ENCODE results near the gene CDC42BPA. TPM values are rescaled to one million over a fixed set of nuclear protein-coding genes. Genes with fewer than 3 reads are reported as not detected.
"Not testable (repeated sequence)": the region's sequence is repeated elsewhere in the genome, so short reads cannot be mapped to it uniquely, and the experiment has no call there.

CDC42BPA gene
- total RNA-seq, 2 donors from 2014 or later = 30.0 to 34.3 TPM

- H3K9ac ChIP-seq (ENCODE audit: extremely low read depth, low read length, poor library complexity, severe bottlenecking) = no peak overlapping the region
- no peak overlapping the region for H3K4me3 Mint-ChIP-seq
- H3K27ac ChIP-seq (ENCODE audit: low read depth, low read length) = no peak overlapping the region
- peaks cover 10% of the 10 kb centered on the region for H3K36me3 Mint-ChIP-seq (ENCODE audit: low read depth)
- no peak overlapping the region for H3K4me3 ChIP-seq (ENCODE audit: low read length)
- no peak for TF ChIP-seq CTCF (conservative IDR thresholded peaks at IDR 0.05)
- 92 to 100% methylated on average over 3 to 6 of the region's 6 CpGs for WGBS, 2 experiments (ENCODE audit: insufficient coverage in 1 of 2, insufficient read length in 1 of 2)
- no peak overlapping the region for H3K27ac Mint-ChIP-seq
- no peaks in the 10 kb centered on the region for H3K9me3 Mint-ChIP-seq
- H3K36me3 ChIP-seq (ENCODE audit: control insufficient read depth, insufficient read depth, low read length) = peaks cover 22% of the 10 kb centered on the region
- no peaks in the 10 kb centered on the region for H3K4me1 ChIP-seq (ENCODE audit: control insufficient read depth, insufficient read depth, low read length)
- no peaks in the 10 kb centered on the region for H3K9me3 ChIP-seq (ENCODE audit: control insufficient read depth, low read length)
- DNase-seq = no peak
- H3K27me3 Mint-ChIP-seq (ENCODE audit: insufficient read depth) = no peaks in the 10 kb centered on the region
- no peaks in the 10 kb centered on the region for H3K4me1 Mint-ChIP-seq
- no peaks in the 10 kb centered on the region for H3K27me3 ChIP-seq (ENCODE audit: control insufficient read depth, insufficient read depth, low read length, poor library complexity, severe bottlenecking)
These were observed 205.8 kb downstream of the CDC42BPA start for GRCh38 chr1:227112538-227112937.

- no peaks in the 10 kb centered on the region for H3K9me3 ChIP-seq (ENCODE audit: control insufficient read depth, low read length)
- TF ChIP-seq CTCF (conservative IDR thresholded peaks at IDR 0.05) = no peak
- no peak overlapping the region for H3K27ac ChIP-seq (ENCODE audit: low read depth, low read length)
- H3K27me3 Mint-ChIP-seq (ENCODE audit: insufficient read depth) = no peaks in the 10 kb centered on the region
- H3K27me3 ChIP-seq (ENCODE audit: control insufficient read depth, insufficient read depth, low read length, poor library complexity, severe bottlenecking) = no peaks in the 10 kb centered on the region
- 96% methylated on average over 1 of the region's 2 CpGs; no CpG with 5 or more reads in 1 of the 2 experiments for WGBS, 2 experiments (ENCODE audit: insufficient coverage in 1 of 2, insufficient read length in 1 of 2)
- H3K4me1 Mint-ChIP-seq = no peaks in the 10 kb centered on the region
- H3K4me3 Mint-ChIP-seq = no peak overlapping the region
- H3K36me3 ChIP-seq (ENCODE audit: control insufficient read depth, insufficient read depth, low read length) = peaks cover 22% of the 10 kb centered on the region
- no peak overlapping the region for H3K9ac ChIP-seq (ENCODE audit: extremely low read depth, low read length, poor library complexity, severe bottlenecking)
- H3K27ac Mint-ChIP-seq = no peak overlapping the region
- H3K4me3 ChIP-seq (ENCODE audit: low read length) = no peak overlapping the region
- no peaks in the 10 kb centered on the region for H3K9me3 Mint-ChIP-seq
- H3K36me3 Mint-ChIP-seq (ENCODE audit: low read depth) = peaks cover 15% of the 10 kb centered on the region
- DNase-seq = no peak
- no peaks in the 10 kb centered on the region for H3K4me1 ChIP-seq (ENCODE audit: control insufficient read depth, insufficient read depth, low read length)
These were observed 206.5 kb downstream of the CDC42BPA start for GRCh38 chr1:227111782-227112181.

DNA sequence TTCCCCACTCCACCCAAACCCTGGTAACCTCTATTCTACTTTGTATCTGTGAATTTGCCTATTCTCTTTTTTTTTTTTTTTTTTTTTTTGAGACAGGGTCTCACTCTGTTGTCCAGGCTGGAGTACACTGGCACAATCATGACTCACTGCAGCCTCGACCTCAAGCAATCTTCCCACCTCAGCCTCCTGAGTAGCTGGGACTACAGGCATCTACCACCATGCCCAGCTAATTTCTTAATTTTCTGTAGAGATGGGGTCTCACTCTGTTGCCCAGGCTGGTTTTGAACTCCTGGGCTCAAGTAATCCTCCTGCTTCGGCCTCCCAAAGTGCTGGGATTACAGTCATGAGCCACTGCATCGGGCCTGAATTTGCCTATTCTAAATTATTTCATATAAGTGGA lies 213.0 kb downstream of the CDC42BPA start:
- H3K9ac ChIP-seq (ENCODE audit: extremely low read depth, low read length, poor library complexity, severe bottlenecking); H3K9me3 ChIP-seq (ENCODE audit: control insufficient read depth, low read length); H3K4me1 ChIP-seq (ENCODE audit: control insufficient read depth, insufficient read depth, low read length); DNase-seq; H3K4me3 Mint-ChIP-seq; H3K27me3 Mint-ChIP-seq (ENCODE audit: insufficient read depth); H3K27ac Mint-ChIP-seq; H3K27ac ChIP-seq (ENCODE audit: low read depth, low read length); H3K4me1 Mint-ChIP-seq; H3K9me3 Mint-ChIP-seq; H3K4me3 ChIP-seq (ENCODE audit: low read length); H3K27me3 ChIP-seq (ENCODE audit: control insufficient read depth, insufficient read depth, low read length, poor library complexity, severe bottlenecking): not testable (repeated sequence)
- peaks cover 13% of the 10 kb centered on the region for H3K36me3 ChIP-seq (ENCODE audit: control insufficient read depth, insufficient read depth, low read length)
- 75 to 93% methylated on average over 1 to 3 of the region's 3 CpGs for WGBS, 2 experiments (ENCODE audit: insufficient coverage in 1 of 2, insufficient read length in 1 of 2)
- peaks cover 17% of the 10 kb centered on the region for H3K36me3 Mint-ChIP-seq (ENCODE audit: low read depth)

DNA sequence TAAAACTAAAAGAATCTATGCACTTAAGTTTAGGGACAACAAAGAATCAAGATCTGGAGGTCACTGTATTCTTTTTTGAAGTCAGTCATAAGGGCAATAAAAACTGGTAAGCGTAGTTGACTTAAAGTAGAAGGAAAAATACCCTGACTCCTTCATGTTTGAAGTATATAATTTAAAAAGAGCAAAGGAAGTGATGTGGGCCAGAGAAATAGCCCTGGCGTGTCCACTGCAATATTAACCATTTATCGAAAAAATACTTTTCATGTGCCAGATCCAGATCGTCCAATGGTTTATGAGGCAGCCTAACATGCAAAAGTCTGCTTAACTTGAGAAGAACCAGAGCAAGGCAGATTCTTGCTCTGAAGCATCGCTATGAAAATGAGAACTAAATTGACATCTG lies 216.2 kb downstream of the CDC42BPA start:
- Mint-ChIP-seq H3K36me3 (ENCODE audit: low read depth) (peaks cover 14% of the 10 kb centered on the region), H3K27me3 (ENCODE audit: insufficient read depth) (no peaks in the 10 kb centered on the region), H3K27ac (no peak overlapping the region), H3K4me3 (no peak overlapping the region), H3K4me1 (no peaks in the 10 kb centered on the region), H3K9me3 (no peaks in the 10 kb centered on the region)
- no peak for DNase-seq
- Histone ChIP-seq H3K4me3 (ENCODE audit: low read length) (no peak overlapping the region), H3K27me3 (ENCODE audit: control insufficient read depth, insufficient read depth, low read length, poor library complexity, severe bottlenecking) (no peaks in the 10 kb centered on the region), H3K36me3 (ENCODE audit: control insufficient read depth, insufficient read depth, low read length) (peaks cover 9% of the 10 kb centered on the region), H3K27ac (ENCODE audit: low read depth, low read length) (no peak overlapping the region), H3K9ac (ENCODE audit: extremely low read depth, low read length, poor library complexity, severe bottlenecking) (no peak overlapping the region), H3K4me1 (ENCODE audit: control insufficient read depth, insufficient read depth, low read length) (no peaks in the 10 kb centered on the region), H3K9me3 (ENCODE audit: control insufficient read depth, low read length) (no peaks in the 10 kb centered on the region)
- no peak for TF ChIP-seq CTCF (conservative IDR thresholded peaks at IDR 0.05)
- 96 to 97% methylated on average over 4 to 5 of the region's 5 CpGs for WGBS, 2 experiments (ENCODE audit: insufficient coverage in 1 of 2, insufficient read length in 1 of 2)
